Stimulated activated CD8-positive, alpha-beta memory T cell treated with anti-CD3 and anti-CD28 coated beads, Interleukin-15, amount 100 ng/mL, for 1 hour (primary cell): ENCODE data around the gene CDIPT.
"Not testable (repeated sequence)": the region's sequence is repeated elsewhere in the genome, so short reads cannot be mapped to it uniquely, and the experiment has no call there.

ENCODE experiments used
- DNase-seq: peaks from one replicate; pipeline ENCODE4 v3.0.0-alpha.2; 2020; ENCODE audit warnings: low read depth

Gene CDIPT

DNA sequence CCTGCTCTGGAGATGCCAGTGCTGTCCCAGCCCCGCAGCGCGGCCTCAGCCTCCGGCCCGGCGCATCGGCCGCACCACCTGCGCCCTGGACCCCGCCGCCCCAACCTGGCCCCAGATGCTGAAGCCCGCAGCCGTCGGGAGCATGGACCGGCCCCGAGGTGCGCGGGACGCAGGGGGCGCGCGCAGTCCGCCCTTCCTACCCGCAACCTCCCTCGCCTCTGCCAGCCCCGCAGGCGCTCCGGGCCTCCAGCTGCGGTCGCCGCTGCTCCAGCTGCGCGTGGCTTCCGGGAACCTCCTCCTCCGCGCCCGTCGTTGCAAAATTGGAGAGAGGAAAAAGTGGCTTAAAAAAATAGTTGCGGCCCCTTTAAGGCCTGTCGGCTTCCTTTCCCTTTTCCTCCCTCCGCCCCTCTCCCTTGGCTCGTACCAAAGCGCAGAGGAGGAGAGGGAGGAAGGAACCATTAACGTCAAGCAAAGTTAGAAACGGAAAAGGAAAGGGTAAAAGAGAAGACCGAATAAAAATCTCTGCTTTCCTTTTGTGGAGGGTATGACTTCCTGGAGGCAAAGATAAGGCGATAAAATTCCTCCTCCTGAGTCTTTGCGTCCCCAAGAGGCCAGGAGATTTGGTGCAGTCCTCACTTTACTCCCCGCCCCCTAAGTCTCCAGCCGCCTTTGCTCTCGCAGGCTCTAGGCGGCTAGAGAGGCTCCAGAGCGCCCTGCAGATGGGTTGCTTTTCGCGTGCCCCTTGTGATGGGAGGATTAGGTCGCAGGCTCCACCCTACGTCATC is at the start of gene CDIPT:
Gene CDIPT, minus strand, starts transcription at position 343 of the 785 bp plus-strand sequence. CDS start 369 bp downstream, outside the sequence.
- DNase-seq = peak; percentile 85

- no peak for DNase-seq
Measured at GRCh38 chr16:29912087-29912486, 49.1 kb upstream of the CDIPT start.

DNA sequence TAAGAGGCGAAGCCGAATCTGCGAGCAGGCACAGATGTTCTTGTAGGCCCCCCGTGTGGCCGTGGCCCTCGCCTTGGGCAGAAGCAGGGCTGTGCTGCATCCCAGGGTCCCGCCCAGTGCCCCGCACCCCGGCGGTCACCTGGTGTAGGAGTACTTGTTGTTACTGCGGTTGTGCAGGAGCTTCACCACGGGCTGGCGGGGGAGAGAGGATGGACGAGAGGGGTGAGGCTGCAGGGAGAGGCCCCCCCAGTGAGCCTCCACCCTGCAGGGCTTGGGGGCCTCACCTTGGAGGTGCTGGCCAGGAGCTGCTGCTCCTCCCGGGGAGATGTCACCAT is 48.6 kb upstream of the CDIPT start:
- DNase-seq = no peak

GRCh38 chr16:29910819-29911675 is 48.0 kb upstream of the CDIPT start:
- no peak for DNase-seq

DNA sequence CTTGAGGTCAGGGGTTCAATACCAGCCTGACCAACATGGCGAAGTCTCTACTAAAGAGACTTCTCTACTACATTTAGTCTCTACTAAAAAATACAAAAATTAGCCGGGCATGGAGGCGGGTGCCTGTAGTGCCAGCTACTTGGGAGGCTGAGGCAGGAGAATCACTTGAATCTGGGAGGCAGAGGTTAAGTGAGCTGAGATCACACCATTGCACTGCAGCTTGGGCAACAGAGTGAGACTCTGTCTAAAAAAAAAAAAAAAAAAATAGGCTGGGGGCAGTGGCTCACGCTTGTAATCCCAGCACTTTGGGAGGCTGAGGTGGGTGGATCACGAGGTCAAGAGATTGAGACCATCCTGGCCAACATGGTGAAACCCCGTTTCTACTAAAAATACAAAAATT is 46.8 kb upstream of the CDIPT start:
- DNase-seq = not testable (repeated sequence)

DNA sequence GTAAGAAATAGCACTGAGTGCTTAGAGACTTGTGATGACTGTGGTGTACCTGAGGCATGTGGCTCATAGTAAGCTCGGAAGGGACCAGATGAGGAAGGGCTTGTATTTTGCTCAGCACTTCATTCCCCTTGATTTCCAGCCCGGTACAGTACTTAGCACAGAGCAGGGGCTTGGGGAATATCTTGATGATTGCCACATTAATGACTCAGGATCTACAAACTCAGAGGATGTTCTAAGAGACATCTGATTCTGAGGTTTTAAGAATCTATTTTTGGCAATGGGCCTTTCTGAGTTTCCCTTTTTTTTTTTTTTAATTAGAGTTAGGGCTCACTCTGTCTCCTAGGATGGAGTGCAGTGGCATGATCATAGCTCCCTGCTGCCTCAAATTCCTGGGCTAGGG is 46.4 kb upstream of the CDIPT start:
- DNase-seq = no peak

- no peak for DNase-seq
Measured at GRCh38 chr16:29908719-29909220, 45.7 kb upstream of the CDIPT start.

DNA sequence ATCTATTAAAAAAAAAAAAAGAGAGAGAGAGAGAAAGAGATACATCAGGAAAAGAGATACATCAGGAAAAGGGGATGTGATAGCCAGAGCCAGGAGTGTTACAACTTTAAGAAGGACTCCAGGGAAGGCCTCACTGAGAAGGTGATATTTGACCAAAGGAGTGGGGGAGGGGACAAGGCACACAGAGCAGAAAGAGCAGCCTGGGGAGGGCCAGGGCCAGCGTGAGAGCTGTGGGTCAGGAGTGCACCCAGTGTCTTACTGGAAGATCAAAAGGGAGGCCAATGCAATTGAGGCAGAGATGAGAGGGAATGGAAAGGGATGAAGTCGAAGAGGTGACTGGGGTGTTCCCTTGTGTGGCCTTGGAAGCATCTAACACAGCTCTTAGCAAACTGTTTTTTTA is 44.9 kb upstream of the CDIPT start:
- DNase-seq = no peak

DNA sequence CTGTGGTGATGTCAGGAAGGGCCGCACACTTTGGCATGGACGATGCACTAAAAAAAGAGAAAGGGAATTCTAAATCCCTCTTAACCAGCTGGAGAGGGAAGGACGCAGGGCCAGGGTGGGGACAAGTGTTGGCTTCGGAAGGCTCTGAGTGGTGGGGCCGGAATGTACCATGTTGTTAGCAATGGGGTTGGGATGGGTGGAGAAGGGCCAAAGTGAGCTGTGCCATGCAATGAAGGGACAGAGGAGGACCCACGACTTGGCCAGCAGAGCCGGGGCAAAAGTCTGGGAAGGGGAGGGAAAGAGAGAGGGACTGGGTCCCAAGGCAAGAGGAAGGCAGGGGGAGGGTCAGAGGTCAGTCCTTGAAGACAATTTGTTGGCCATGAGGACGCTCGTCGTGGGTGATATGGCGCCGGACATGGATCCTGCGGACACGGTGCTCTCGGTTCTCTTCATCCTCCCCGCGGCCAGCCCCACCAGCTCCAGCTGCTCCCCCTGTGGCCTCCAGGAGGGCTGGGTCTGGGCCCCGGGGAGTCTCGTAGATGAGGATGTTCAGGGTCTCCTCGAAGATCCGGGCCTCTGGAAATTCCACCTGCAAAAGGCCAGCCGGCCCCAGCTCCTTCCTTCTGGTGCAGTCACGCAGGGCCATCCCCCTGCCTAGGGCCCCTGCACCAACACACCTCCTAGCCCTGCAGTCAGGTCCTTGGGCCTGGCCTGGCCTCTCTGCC is 43.7 kb upstream of the CDIPT start:
- no peak for DNase-seq

DNA sequence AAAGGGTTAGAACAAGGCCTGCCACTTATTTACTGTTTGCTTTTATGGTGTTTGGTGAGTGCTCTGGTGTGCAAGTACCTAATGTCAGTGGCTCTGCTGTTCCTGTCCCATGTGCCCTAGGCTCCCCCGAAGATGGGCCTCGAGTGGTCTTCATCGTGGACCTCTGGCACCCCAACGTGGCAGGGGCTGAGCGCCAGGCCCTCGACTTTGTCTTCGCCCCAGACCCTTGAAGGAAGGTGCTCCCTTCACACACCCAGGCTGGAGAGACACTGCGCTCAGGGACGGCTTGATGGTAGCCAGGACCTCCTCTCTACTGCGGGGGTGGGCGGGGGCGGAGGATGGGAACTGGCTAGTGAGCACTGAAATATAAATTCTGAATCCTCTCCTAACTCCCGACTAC is 42.6 kb upstream of the CDIPT start:
- no peak for DNase-seq

DNA sequence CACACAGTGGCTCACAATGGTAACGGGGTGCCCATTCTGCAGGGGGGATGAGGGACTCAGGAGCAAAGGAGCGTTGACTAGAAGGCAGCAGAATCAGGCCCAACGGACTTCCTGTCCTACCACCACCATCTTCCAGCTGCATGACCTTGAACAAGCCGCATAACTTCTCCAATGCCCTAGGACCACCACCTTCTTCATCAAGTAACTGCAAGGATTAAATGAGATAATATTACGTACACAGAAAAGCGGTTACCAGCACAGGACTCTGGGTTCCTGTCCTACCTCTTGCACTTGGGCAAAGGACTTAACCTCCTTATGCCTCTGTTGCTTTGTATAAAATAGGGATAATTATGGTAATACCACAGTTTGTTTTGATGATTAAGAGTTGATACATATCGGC is 41.9 kb upstream of the CDIPT start:
- no peak for DNase-seq

DNA sequence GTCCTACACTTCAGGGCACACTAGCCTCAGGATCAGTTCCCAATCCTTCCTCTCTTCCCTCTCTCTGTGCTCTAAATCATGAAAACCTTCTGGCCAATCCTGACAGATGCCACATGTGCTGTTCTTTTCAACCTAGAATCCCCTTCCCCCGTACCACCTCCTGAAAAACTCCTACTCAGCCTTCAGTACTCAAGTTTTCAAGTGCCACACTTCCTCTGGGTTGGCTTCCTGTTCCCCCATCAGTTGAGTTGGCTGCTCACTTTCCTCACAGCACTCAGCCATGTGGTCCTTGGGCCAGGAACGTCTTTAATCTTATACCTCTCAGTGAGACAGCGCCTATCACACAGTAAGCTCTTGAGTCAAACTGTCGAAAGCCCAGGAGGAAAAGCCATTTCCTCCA is 40.6 kb upstream of the CDIPT start:
- DNase-seq = no peak

GRCh38 chr16:29901607-29901945 is 38.5 kb upstream of the CDIPT start:
- DNase-seq = no peak

GRCh38 chr16:29900888-29901606 is 38.0 kb upstream of the CDIPT start:
- DNase-seq = no peak

- no peak for DNase-seq
Measured at GRCh38 chr16:29900102-29900887, 37.3 kb upstream of the CDIPT start, which contains the start of gene ASPHD1. ASPHD1 (plus strand) TSS chr16:29900488; CDS start chr16:29900972, 484 bp downstream.

DNA sequence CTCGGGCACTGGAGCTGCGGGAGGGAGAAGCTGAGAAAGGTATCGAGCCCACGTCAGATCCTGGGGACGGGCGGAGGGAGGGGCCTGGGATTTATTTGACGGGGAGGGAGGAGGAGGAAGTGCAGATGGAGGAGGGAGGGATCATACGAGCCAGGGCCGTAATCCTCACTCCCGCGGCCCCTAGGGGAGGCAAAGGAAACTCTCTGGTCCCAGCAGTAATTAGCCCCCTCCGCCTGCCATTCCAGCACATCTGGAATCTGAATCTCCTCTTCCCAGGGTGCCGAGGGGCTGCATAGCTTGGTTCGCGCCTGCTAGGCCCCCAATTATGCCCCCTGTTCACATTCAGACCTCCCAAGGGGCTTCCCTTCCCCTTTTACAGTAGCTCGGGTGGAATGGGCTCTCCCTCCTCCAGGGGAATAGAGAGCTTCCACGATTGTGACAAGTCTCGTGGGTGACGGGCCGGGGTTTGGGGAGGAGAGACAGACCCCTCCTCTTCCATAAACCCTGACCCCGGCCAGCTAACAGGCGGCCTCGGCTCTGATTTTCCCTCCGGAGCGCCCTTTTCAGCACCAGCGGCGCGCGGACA is 36.6 kb upstream of the CDIPT start, which contains the start of gene SEZ6L2:
Gene SEZ6L2, minus strand, starts transcription at position 35 of the 586 bp plus-strand sequence. CDS start 531 bp downstream, outside the sequence.
- DNase-seq = peak; percentile 61

DNA sequence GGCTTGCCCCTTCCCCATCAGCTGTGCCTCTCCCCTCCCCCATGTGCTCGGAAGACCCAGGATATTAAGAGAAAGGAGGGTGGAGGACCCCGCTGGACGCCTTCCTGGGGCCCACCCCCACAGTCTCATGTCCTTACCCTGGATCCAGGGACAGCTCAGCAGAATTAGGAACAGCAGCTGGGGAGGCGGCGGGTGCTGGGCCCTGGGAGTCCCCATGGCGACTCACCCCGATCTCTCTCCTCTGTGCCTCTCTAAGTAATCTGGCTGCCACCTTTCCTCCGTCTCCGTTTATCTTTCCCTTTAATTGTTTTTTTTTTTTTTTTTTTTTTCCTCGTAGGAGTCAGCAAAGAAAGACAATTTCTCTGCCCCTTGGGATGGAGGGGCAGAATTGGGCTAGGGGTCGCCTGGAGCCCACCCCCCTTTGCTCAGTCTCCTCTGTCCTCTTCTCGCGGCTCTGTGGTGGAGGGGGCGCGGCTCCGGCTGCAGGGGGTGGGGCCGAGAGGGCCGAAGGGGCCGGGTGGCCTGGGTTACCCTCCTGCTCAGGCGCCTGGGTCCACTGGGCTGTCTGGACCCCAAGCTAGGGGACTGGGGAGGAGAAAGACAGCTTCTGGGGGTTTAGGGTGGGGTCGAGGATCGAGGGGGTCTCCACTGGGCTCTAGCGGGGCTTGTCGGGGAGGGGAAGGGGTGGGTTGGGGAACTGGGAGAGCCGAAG is 35.9 kb upstream of the CDIPT start:
- DNase-seq = no peak

DNA sequence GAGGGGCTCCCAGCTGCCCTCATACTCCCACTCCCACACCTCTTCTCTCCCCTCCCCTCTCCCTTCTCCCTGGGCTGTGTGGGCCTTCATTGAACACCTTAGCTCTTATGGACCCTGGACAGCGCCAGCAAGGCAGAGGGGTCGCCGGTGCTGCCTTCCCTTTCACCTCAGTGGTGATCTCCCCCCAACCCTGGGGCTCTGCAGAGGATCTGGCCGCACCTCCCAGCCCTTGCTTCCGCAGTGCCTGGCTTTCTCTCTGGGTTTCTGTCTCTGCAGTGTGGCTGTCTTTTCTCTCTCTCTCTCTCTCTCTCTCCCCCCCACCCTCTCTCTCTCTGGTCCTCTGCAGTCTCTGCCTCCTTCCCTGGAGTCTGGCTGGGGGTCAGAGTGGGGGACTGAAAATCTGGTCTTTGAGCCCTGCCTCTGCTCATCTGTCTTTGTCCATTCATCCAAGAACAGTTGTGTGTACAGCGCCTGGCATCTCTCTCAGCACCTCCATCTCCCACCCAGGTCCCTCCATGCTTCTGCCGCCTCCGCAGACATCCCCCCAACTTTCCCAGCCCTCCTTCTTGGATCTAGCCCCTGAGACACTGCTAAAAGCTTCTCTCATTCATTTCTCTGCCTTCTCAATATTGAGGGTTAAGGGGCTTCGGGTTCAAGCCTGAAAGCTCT is 35.2 kb upstream of the CDIPT start:
- no peak for DNase-seq

DNA sequence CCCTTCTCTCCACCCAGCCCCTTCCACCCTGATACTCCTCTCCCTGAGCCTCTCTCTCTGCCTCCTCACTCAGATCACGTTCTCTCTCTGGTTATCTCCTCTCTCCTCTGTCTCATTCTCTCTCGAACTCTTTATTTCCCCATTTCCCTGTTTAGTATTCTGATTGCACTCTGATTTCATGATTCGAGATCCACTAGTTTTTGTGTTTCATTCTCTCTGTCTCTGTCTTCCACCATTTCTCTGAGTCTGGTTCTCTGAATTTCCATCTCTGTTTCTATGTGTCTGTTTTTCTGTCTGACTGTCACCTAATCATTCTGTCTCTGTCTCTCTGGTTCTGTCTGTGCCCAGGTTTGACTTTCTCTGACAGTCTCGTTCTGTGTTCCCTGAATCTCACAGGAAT is 34.3 kb upstream of the CDIPT start:
- DNase-seq = no peak
